GM18870 (cell line): ENCODE results near the gene AIRE.
"Not testable (repeated sequence)": the region's sequence is repeated elsewhere in the genome, so short reads cannot be mapped to it uniquely, and the experiment has no call there.

ENCODE experiments used
- ATAC-seq: cut with Tn5 transposase; IDR thresholded peaks from one replicate; pipeline ENCODE4 v1.9.1; 2021; ENCODE audit warnings: moderate library complexity; ENCODE audit not compliant: unreplicated experiment

Gene AIRE

GRCh38 chr21:44334329-44335030 is 48.8 kb downstream of the AIRE start:
- no peak for ATAC-seq

GRCh38 chr21:44335266-44336059 is 49.8 kb downstream of the AIRE start:
- no peak for ATAC-seq

- no peak for ATAC-seq
Measured at GRCh38 chr21:44337449-44337848, 51.8 kb downstream of the AIRE start.

GRCh38 chr21:44337941-44338895 is 52.5 kb downstream of the AIRE start:
- no peak for ATAC-seq

- peak; percentile 59 for ATAC-seq
Measured at GRCh38 chr21:44338971-44339910, 53.6 kb downstream of the AIRE start, which contains the start of gene CFAP410. TSS of gene CFAP410 (minus strand) at chr21:44339390. CDS start at chr21:44339194, 196 bp downstream.

GRCh38 chr21:44341726-44342458 is 56.2 kb downstream of the AIRE start:
- ATAC-seq, result not testable (repeated sequence)

GRCh38 chr21:44342981-44343380 is 57.3 kb downstream of the AIRE start:
- not testable (repeated sequence) for ATAC-seq

- ATAC-seq, result no peak
Measured at GRCh38 chr21:44344541-44345183, 59.0 kb downstream of the AIRE start.

GRCh38 chr21:44345495-44345894 is 59.8 kb downstream of the AIRE start:
- ATAC-seq, result no peak

- ATAC-seq, result no peak
Measured at GRCh38 chr21:44347911-44348451, 62.3 kb downstream of the AIRE start.
